NAMALWA (cell line): ENCODE measurements around the gene CRYM.

Experiments
- DNase-seq: peaks from one replicate; pipeline ENCODE4 v3.0.0-alpha.2; 2015; ENCODE audit warnings: low spot score

CRYM gene

GRCh38 chr16:21244518-21245215 lies 33.4 kb downstream of the CRYM start:
- no peak for DNase-seq

GRCh38 chr16:21242756-21243155 lies 35.3 kb downstream of the CRYM start:
- DNase-seq: no peak

- no peak for DNase-seq
Observed at GRCh38 chr16:21239646-21240045, 38.4 kb downstream of the CRYM start.

- DNase-seq: no peak
Observed at GRCh38 chr16:21236831-21237230, 41.3 kb downstream of the CRYM start.

GRCh38 chr16:21235199-21235585 lies 42.9 kb downstream of the CRYM start:
- DNase-seq: no peak

- DNase-seq: no peak
Observed at GRCh38 chr16:21233521-21234150, 44.5 kb downstream of the CRYM start, which contains the start of gene ANKS4B. ANKS4B (plus strand) TSS chr16:21233699; CDS start chr16:21233738, 39 bp downstream.

GRCh38 chr16:21233045-21233520 lies 45.0 kb downstream of the CRYM start:
- DNase-seq: no peak

- DNase-seq: no peak
Observed at GRCh38 chr16:21228361-21228872, 49.7 kb downstream of the CRYM start.

- DNase-seq: no peak
Observed at GRCh38 chr16:21227866-21228265, 50.2 kb downstream of the CRYM start.

- DNase-seq: no peak
Observed at GRCh38 chr16:21226749-21227148, 51.3 kb downstream of the CRYM start.

GRCh38 chr16:21224800-21225199 lies 53.3 kb downstream of the CRYM start:
- DNase-seq: no peak

- DNase-seq: no peak
Observed at GRCh38 chr16:21223787-21224186, 54.3 kb downstream of the CRYM start.

GRCh38 chr16:21222495-21223337 lies 55.4 kb downstream of the CRYM start:
- DNase-seq: no peak

GRCh38 chr16:21219551-21219950 lies 58.5 kb downstream of the CRYM start:
- DNase-seq: no peak

- DNase-seq: no peak
Observed at GRCh38 chr16:21218153-21218552, 59.9 kb downstream of the CRYM start.

- no peak for DNase-seq
Observed at GRCh38 chr16:21217121-21217520, 61.0 kb downstream of the CRYM start.

GRCh38 chr16:21214086-21214485 lies 64.0 kb downstream of the CRYM start:
- DNase-seq: no peak

- DNase-seq: no peak
Observed at GRCh38 chr16:21211486-21211885, 66.6 kb downstream of the CRYM start, which contains the start of gene ZP2. ZP2 (minus strand) TSS chr16:21211574; CDS start chr16:21211547, 27 bp downstream.
